ENCODE results near the gene ICOSLG.
"Not testable (repeated sequence)": the region's sequence is repeated elsewhere in the genome, so short reads cannot be mapped to it uniquely, and the experiment has no call there.

GRCh38 chr21:44175189-44175588, 65.6 kb downstream of the ICOSLG start:
- not testable (repeated sequence) for TF ChIP-seq GABPB1 (CRISPR knock-in tag; IDR thresholded peaks at IDR 0.05); PREB (CRISPR knock-in tag; IDR thresholded peaks at IDR 0.05; ENCODE audit: borderline replicate concordance); NR1H2 (CRISPR knock-in tag; IDR thresholded peaks at IDR 0.05); CTCF (IDR thresholded peaks at IDR 0.05); ESRRA (CRISPR knock-in tag; IDR thresholded peaks at IDR 0.05; ENCODE audit: borderline replicate concordance)

All from WTC11 (cell line).